ENCODE results near the gene FCHO2. TPM values are rescaled to one million over a fixed set of nuclear protein-coding genes. Genes with fewer than 3 reads are reported as not detected.
"Not testable (repeated sequence)": the region's sequence is repeated elsewhere in the genome, so short reads cannot be mapped to it uniquely, and the experiment has no call there.

FCHO2 gene
- total RNA-seq, 4 donors from 2014 or later, result 24.9 to 37.5 (median 30.7) TPM

DNA sequence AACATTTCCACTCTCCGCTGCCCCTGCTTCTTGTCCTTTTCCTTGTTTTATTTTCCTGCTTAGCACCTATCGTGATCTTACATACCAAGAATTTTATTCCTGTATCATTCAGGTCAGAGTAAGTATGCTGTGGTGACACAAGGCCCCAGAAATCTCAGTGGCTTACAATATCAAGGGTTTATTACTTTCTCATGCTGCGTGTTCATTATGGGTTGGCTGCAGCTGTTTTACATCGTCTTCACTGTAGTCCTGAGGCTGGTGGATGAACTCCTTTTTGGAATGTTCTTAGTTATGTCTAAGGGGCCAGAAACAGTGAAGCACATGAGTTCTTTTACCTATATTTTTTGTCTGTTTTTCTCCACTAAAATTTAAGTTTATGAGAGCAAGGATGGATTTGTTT lies 51.2 kb downstream of the FCHO2 start:
- DNase-seq (ENCODE audit: low spot score in 2 of 2), result no peak
- TF ChIP-seq EP300 (IDR thresholded peaks at IDR 0.05), result no peak
- no peak for TF ChIP-seq POLR2A (IDR thresholded peaks at IDR 0.05)
- TF ChIP-seq, protein P1, sequence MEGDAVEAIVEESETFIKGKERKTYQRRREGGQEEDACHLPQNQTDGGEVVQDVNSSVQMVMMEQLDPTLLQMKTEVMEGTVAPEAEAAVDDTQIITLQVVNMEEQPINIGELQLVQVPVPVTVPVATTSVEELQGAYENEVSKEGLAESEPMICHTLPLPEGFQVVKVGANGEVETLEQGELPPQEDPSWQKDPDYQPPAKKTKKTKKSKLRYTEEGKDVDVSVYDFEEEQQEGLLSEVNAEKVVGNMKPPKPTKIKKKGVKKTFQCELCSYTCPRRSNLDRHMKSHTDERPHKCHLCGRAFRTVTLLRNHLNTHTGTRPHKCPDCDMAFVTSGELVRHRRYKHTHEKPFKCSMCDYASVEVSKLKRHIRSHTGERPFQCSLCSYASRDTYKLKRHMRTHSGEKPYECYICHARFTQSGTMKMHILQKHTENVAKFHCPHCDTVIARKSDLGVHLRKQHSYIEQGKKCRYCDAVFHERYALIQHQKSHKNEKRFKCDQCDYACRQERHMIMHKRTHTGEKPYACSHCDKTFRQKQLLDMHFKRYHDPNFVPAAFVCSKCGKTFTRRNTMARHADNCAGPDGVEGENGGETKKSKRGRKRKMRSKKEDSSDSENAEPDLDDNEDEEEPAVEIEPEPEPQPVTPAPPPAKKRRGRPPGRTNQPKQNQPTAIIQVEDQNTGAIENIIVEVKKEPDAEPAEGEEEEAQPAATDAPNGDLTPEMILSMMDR (IDR thresholded peaks at IDR 0.05), result no peak
- H3K27me3 ChIP-seq, result no peaks in the 10 kb centered on the region
- no peak overlapping the region for H3K4me3 ChIP-seq
- no peaks in the 10 kb centered on the region for H3K9me3 ChIP-seq
- no peak overlapping the region for H3K27ac ChIP-seq
- H3K4me1 ChIP-seq, result peaks cover 0 to 3% (median 0%) of the 10 kb centered on the region in 4 donors
- peaks cover 0 to 22% (median 0%) of the 10 kb centered on the region in 3 donors for H3K36me3 ChIP-seq
- 88 to 94% methylated on average over 4 of the region's 4 CpGs for WGBS, 2 donors

DNA sequence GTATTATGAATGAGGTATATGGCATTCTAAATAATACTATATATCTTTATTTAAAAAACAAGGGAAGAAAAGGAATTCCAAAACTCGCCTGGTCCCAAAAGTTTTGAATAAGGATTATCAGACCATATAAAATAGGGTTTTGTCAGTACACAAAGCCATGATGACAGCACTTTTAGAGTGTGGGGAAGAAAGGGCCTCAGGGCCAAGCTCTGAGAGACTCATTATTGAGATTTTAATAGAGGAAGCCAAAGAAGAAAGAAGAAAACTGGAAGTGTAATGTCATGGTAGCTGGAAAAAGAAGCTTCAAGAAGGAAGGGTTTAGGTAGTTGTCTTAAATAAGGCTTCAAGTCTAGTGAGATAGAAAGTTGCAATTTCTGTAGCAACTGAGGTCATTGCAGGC lies 53.0 kb downstream of the FCHO2 start:
- TF ChIP-seq EP300 (IDR thresholded peaks at IDR 0.05), result no peak
- TF ChIP-seq, protein P1 (IDR thresholded peaks at IDR 0.05), result no peak
- TF ChIP-seq POLR2A (IDR thresholded peaks at IDR 0.05), result no peak
- DNase-seq (ENCODE audit: low spot score in 2 of 2), result no peak
- H3K4me3 ChIP-seq, result no peak overlapping the region
- 70 to 74% methylated on average over 1 of the region's 1 CpG for WGBS, 2 donors
- no peaks in the 10 kb centered on the region for H3K9me3 ChIP-seq
- no peaks in the 10 kb centered on the region for H3K27me3 ChIP-seq
- peaks cover 0 to 3% (median 0%) of the 10 kb centered on the region in 4 donors for H3K4me1 ChIP-seq
- peaks cover 0 to 26% (median 0%) of the 10 kb centered on the region in 3 donors for H3K36me3 ChIP-seq
- H3K27ac ChIP-seq, result no peak overlapping the region

DNA sequence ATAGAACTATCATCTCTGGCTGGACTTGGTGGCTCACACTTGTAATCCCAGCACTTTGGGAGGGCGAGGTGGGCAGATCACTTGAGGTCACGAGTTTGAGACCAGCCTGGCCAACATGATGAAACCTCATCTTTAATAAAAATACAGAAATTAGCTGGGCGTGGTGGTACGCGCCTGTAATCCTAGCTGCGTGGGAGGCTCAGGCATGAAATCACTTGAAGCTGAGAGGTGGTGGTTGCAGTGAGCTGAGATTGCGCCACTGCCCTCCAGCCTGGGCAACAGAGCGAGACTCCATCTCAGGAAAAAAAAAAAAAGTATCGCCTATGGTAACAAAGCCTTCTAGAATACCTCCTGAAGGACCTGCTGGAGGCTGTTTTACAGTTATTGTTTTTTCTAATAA lies 55.8 kb downstream of the FCHO2 start:
- peaks cover 0 to 25% (median 0%) of the 10 kb centered on the region in 3 donors for H3K36me3 ChIP-seq
- not testable (repeated sequence) for H3K4me1 ChIP-seq; H3K27me3 ChIP-seq; H3K27ac ChIP-seq; H3K4me3 ChIP-seq; DNase-seq (ENCODE audit: low spot score in 2 of 2); H3K9me3 ChIP-seq
- WGBS, 2 donors, result 96 to 98% methylated on average over 9 of the region's 9 CpGs

DNA sequence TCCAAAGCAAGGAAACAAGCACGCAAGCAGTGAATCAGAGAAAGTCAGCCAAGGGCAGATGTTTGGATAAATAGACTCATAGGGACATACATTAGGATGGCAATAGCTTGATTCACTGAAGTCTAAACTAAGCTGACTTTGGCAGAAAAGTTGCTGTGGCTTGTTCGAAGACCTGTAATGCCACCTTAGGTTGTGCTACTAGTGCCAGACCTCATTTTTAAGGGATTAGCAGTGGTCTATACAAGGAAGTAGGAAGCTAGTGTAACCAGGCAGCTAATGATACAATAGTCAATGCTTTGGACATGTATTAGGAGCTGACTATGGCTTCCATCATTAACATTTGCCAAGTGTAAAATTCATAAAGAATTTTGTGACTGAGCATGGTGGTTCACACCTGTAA lies 63.1 kb downstream of the FCHO2 start:
- H3K27ac ChIP-seq, result no peak overlapping the region
- H3K9me3 ChIP-seq, result no peaks in the 10 kb centered on the region
- no peaks in the 10 kb centered on the region for H3K4me1 ChIP-seq
- H3K36me3 ChIP-seq, result peaks cover 0 to 39% (median 0%) of the 10 kb centered on the region in 3 donors
- 90 to 95% methylated on average over 2 of the region's 2 CpGs for WGBS, 2 donors
- DNase-seq (ENCODE audit: low spot score in 2 of 2), result no peak
- TF ChIP-seq POLR2A (IDR thresholded peaks at IDR 0.05) (no peak), EP300 (IDR thresholded peaks at IDR 0.05) (no peak)
- TF ChIP-seq, protein P1 (IDR thresholded peaks at IDR 0.05), result no peak
- H3K27me3 ChIP-seq, result no peaks in the 10 kb centered on the region
- no peak overlapping the region for H3K4me3 ChIP-seq

DNA sequence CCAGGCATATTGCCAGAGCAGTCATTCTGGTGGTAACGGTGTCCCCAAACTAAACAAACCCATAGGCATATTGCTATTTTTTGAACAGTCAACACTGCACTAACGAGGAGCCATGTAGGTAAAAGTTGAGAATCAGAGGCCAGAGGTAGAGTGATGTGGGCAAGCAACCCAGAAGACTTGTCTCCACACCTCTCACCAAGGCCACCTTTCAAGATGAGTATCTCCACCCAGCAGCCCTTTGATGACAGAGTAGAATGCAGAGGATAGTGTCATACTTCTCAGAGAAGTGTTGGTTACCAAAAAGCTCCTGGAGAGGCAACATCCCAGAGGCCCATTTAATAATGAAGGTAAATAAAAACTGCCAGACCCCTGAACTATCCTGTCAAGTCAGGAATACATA lies 63.9 kb downstream of the FCHO2 start:
- TF ChIP-seq, protein P1 (IDR thresholded peaks at IDR 0.05), result no peak
- TF ChIP-seq POLR2A (IDR thresholded peaks at IDR 0.05), result no peak
- TF ChIP-seq EP300 (IDR thresholded peaks at IDR 0.05), result no peak
- WGBS, 2 donors, result 95 to 96% methylated on average over 2 of the region's 2 CpGs
- Histone ChIP-seq H3K27me3 (no peaks in the 10 kb centered on the region), H3K27ac (no peak overlapping the region), H3K9me3 (no peaks in the 10 kb centered on the region), H3K36me3 (peaks cover 0 to 47% (median 0%) of the 10 kb centered on the region in 3 donors), H3K4me1 (no peaks in the 10 kb centered on the region), H3K4me3 (no peak overlapping the region)
- no peak for DNase-seq (ENCODE audit: low spot score in 2 of 2)

All from tibial nerve (tissue), 4 donors.